MV-4-11 (cell line): ENCODE data around the gene CHAC2.

Experiments
- DNase-seq: peaks from one replicate; lab custom pipeline; 2025; lab: John Stamatoyannopoulos, UW

Gene CHAC2

GRCh38 chr2:53778536-53779162 lies 11.0 kb downstream of the CHAC2 start:
- peak; percentile 70 for DNase-seq

GRCh38 chr2:53780056-53780455 lies 12.5 kb downstream of the CHAC2 start:
- no peak for DNase-seq

- DNase-seq: peak; percentile 54
These were observed 15.1 kb downstream of the CHAC2 start for GRCh38 chr2:53782676-53783075.

GRCh38 chr2:53784436-53784835 lies 16.8 kb downstream of the CHAC2 start:
- no peak for DNase-seq

- DNase-seq: no peak
These were observed 17.8 kb downstream of the CHAC2 start for GRCh38 chr2:53785366-53785765.

GRCh38 chr2:53786352-53786704 lies 18.7 kb downstream of the CHAC2 start:
- no peak for DNase-seq

- DNase-seq: peak; percentile 68
These were observed 19.4 kb downstream of the CHAC2 start, which contains the start of the genes ASB3 and ERLEC1 for GRCh38 chr2:53786705-53787613. Gene ASB3, minus strand, starts transcription at chr2:53786953. Its CDS starts 21,381 bp downstream, at chr2:53765572. Gene ERLEC1, plus strand, starts transcription at chr2:53787044. Its CDS starts 167 bp downstream, at chr2:53787211.

GRCh38 chr2:53787614-53788289 lies 20.1 kb downstream of the CHAC2 start:
- peak; percentile 13 for DNase-seq

- DNase-seq: no peak
These were observed 25.7 kb downstream of the CHAC2 start for GRCh38 chr2:53793261-53793660.

GRCh38 chr2:53793821-53794220 lies 26.2 kb downstream of the CHAC2 start:
- no peak for DNase-seq

GRCh38 chr2:53801547-53801946 lies 33.9 kb downstream of the CHAC2 start:
- no peak for DNase-seq

GRCh38 chr2:53802617-53803151 lies 35.1 kb downstream of the CHAC2 start:
- peak; percentile 54 for DNase-seq

GRCh38 chr2:53811601-53812000 lies 44.0 kb downstream of the CHAC2 start:
- no peak for DNase-seq

- no peak for DNase-seq
These were observed 45.5 kb downstream of the CHAC2 start for GRCh38 chr2:53813151-53813550.

- DNase-seq: peak; percentile 9
These were observed 51.3 kb downstream of the CHAC2 start for GRCh38 chr2:53818854-53819435.

GRCh38 chr2:53819634-53820033 lies 52.0 kb downstream of the CHAC2 start:
- no peak for DNase-seq

- peak; percentile 42 for DNase-seq
These were observed 52.4 kb downstream of the CHAC2 start for GRCh38 chr2:53820048-53820447.

- no peak for DNase-seq
These were observed 53.1 kb downstream of the CHAC2 start for GRCh38 chr2:53820711-53821110.

GRCh38 chr2:53821810-53822209 lies 54.2 kb downstream of the CHAC2 start:
- DNase-seq: no peak

- DNase-seq: peak; percentile 7
These were observed 56.0 kb downstream of the CHAC2 start for GRCh38 chr2:53823639-53824038.
